GM10248 (cell line): ENCODE results near the gene TICAM2.

ENCODE experiments used
- CTCF ChIA-PET: fragments of 300-600 bp; sonication (Branson Sonifier 250); formaldehyde crosslinking; extraction: SDS; loops from one replicate; lab custom pipeline; 2021; ENCODE audit warnings: antibody characterized with exemption; lab: Yijun Ruan, JAX
- POLR2A ChIA-PET: fragments of 350-650 bp; sonication (Branson Sonifier 250); formaldehyde crosslinking; extraction: SDS; loops from one replicate; lab custom pipeline; 2020; ENCODE audit warnings: antibody characterized with exemption; lab: Yijun Ruan, JAX
- DNase-seq: peaks from one replicate; pipeline ENCODE4 v3.0.0; 2012; ENCODE audit errors: extremely low spot score
- CTCF ChIP-seq: IDR thresholded peaks from 2 replicates; pipeline ENCODE4 v1.5.1; 2012; ENCODE audit warnings: mild to moderate bottlenecking, low read depth; ENCODE audit errors: extremely low read depth, missing control alignments, control extremely low read depth

TICAM2 gene

GRCh38 chr5:115579216-115579615 is 23.1 kb downstream of the TICAM2 start:
- ChIA-PET CTCF (interaction anchor here (1.0 to 9.9 kb wide), 4 partner anchors 9 to 270 kb away, joined by 3 to 111 read pairs (median 12); no protein-coding TSS in a partner anchor), POLR2A (no interaction called here)
- no peak for DNase-seq
- no peak for TF ChIP-seq CTCF

GRCh38 chr5:115578657-115579056 is 23.6 kb downstream of the TICAM2 start:
- no peak for TF ChIP-seq CTCF
- CTCF ChIA-PET, result interaction anchor here (1.0 to 9.9 kb wide), 4 partner anchors 9 to 269 kb away, joined by 3 to 111 read pairs (median 12); no protein-coding TSS in a partner anchor
- DNase-seq, result peak; percentile 45
- POLR2A ChIA-PET, result interaction anchor here (1.4 kb wide), 1 partner anchor 23 kb away, joined by 4 read pairs; no protein-coding TSS in a partner anchor

- CTCF ChIA-PET, result interaction anchor here (1.5 to 9.9 kb wide), 7 partner anchors 9 to 269 kb away, joined by 3 to 111 read pairs (median 5); no protein-coding TSS in a partner anchor
These were observed 24.5 kb downstream of the TICAM2 start for GRCh38 chr5:115577741-115578140.

DNA sequence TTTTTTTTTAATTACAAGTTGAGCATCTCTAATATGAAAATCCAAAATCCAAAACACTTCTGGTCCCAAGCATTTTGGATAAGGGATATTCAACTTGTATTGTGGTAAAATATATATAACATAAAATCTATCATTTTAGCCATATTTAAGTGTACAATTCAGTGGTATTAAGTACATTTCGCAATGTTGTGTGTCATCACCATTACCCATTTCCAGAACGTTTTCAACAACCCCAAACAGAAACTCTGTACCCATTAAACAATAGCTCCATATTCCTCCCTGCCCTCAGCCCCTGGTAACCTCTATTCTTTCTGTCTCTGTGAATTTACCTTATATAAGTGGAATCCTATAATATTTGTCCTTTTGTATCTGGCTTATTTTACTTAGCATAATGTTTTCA is 24.9 kb downstream of the TICAM2 start:
- ChIA-PET POLR2A (interaction anchor here (1.4 kb wide), 1 partner anchor 24 kb away, joined by 4 read pairs; no protein-coding TSS in a partner anchor), CTCF (interaction anchor here (1.5 to 9.9 kb wide), 7 partner anchors 9 to 268 kb away, joined by 3 to 111 read pairs (median 5); no protein-coding TSS in a partner anchor)
- no peak for TF ChIP-seq CTCF
- DNase-seq, result no peak

More at GRCh38 chr5:115577741-115578140, 24.5 kb downstream of the TICAM2 start:
- no peak for TF ChIP-seq CTCF
- no peak for DNase-seq
- POLR2A ChIA-PET, result interaction anchor here (1.4 kb wide), 1 partner anchor 24 kb away, joined by 4 read pairs; no protein-coding TSS in a partner anchor

DNA sequence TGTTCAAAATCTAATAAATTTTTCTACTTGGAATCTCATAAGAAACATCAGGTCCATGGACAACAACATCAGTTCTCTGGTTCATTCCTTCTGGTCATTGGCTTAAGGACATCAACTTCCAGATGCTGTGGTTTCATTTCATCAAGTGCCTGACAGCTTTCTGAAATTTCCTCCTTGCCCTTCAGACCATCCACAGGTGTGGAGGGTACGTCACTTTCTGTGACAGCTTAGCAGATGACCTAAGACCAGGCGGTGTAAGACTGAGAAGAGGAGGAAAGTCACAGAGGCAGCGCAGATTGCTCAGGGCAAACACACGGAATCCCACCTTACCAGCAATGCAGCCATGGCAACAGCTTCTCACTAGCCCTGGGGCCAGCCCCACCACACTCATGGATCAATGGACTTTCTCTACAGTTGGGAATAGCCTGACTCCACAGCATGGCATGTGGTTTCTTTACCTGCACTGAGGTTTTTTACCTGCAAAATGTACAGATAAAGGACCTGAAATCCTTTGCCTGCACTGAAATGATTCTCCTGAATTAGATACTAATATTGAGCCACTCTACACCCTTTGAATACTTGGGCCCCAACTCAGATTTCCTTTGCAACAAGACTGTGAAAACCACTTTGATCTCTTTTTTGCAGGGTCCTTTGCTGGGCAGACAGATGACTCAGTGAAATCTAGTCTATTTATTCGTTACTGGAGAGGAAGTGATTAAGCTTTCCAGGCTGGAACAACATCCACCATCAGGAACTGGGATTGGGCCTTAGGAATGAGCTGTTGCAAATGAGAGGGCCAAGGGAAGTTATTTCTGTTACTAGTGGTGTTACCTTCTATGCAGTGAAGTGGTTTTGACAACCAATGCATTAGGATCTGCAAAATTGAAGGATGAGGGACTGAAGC is 26.9 kb downstream of the TICAM2 start:
- ChIA-PET CTCF (interaction anchor here (0.6 to 9.9 kb wide), 31 partner anchors 8 to 389 kb away, joined by 3 to 111 read pairs (median 4); partner anchors contain the start of genes CCDC112 and FEM1C), POLR2A (interaction anchor here (0.6 to 1.1 kb wide), 2 partner anchors 33 to 43 kb away, joined by 3 read pairs; no protein-coding TSS in a partner anchor)
- peak; percentile 35 for DNase-seq
- TF ChIP-seq CTCF, result no peak

DNA sequence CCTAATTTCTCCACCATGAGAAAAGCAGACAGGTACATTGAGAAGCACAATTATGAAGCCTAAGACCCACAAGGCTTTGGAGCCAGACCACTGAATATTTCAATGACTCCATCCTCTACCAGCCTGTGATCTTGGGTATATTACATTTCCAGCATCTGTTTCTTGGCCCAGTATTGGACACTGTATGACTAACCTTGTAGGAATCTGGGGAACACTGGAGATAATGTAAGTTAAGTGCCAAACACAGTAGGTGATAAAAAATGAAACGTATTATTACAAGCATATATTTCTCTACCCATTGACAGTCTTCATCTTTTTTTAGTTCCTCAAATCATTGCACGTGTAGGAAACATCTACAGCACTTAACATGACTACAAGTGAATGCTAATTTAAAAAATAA is 29.1 kb downstream of the TICAM2 start:
- POLR2A ChIA-PET, result no interaction called here
- no peak for TF ChIP-seq CTCF
- CTCF ChIA-PET, result interaction anchor here (0.9 to 9.9 kb wide), 7 partner anchors 10 to 264 kb away, joined by 3 to 111 read pairs (median 11); partner anchors contain the start of gene FEM1C
- DNase-seq, result no peak
